MM.1S (cell line): ENCODE data around the gene C1QB.

Experiments
- DNase-seq: peaks from one replicate; pipeline ENCODE4 v3.0.0-alpha.2; 2015
- H2AFZ ChIP-seq: fragments of 300-600 bp; sonication (generic); 2 replicates; pipeline ENCODE4 v1.6.0; 2016; ENCODE audit warnings: antibody characterized with exemption, low read length
- H3F3A ChIP-seq: fragments of 300-600 bp; sonication (generic); 2 replicates; pipeline ENCODE4 v1.6.1; 2016; ENCODE audit warnings: mild to moderate bottlenecking, antibody characterized with exemption, low read length, moderate library complexity, mixed read lengths; ENCODE audit not compliant: insufficient read depth
- H3K27ac ChIP-seq: fragments of 300-600 bp; sonication (generic); 2 replicates; pipeline ENCODE4 v1.5.1; 2016; ENCODE audit warnings: mild to moderate bottlenecking, low read length
- H3K27me3 ChIP-seq: fragments of 300-600 bp; sonication (generic); replicated peaks from 2 replicates; pipeline ENCODE4 v1.6.0; 2016; ENCODE audit warnings: low read length; ENCODE audit not compliant: insufficient read depth
- H3K36me3 ChIP-seq: fragments of 300-600 bp; sonication (generic); replicated peaks from 2 replicates; pipeline ENCODE4 v1.6.1; 2016; ENCODE audit warnings: mild to moderate bottlenecking, low read length, mixed read lengths; ENCODE audit not compliant: insufficient read depth
- H3K4me1 ChIP-seq: fragments of 300-600 bp; sonication (generic); 2 replicates; pipeline ENCODE4 v1.6.1; 2016; ENCODE audit warnings: low read length, mixed read lengths
- H3K4me2 ChIP-seq: fragments of 300-600 bp; sonication (generic); 2 replicates; pipeline ENCODE4 v1.6.0; 2016; ENCODE audit warnings: low read depth, low read length
- H3K4me3 ChIP-seq: fragments of 300-600 bp; sonication (generic); 2 replicates; pipeline ENCODE4 v1.5.1; 2016; ENCODE audit warnings: low read length, mixed read lengths
- H3K79me2 ChIP-seq: fragments of 300-600 bp; sonication (generic); 2 replicates; pipeline ENCODE4 v1.6.1; 2016; ENCODE audit warnings: mixed run types, low read length, mixed read lengths
- H3K9ac ChIP-seq: fragments of 300-600 bp; sonication (generic); 2 replicates; pipeline ENCODE4 v1.6.1; 2016; ENCODE audit warnings: low read length, mixed read lengths
- H3K9me2 ChIP-seq: fragments of 300-600 bp; sonication (generic); replicated peaks from 2 replicates; pipeline ENCODE4 v1.6.1; 2016; ENCODE audit warnings: mild to moderate bottlenecking, low read length, mixed read lengths; ENCODE audit not compliant: insufficient read depth
- H3K9me3 ChIP-seq: fragments of 300-600 bp; sonication (generic); replicated peaks from 2 replicates; pipeline ENCODE4 v1.6.1; 2016; ENCODE audit warnings: mild to moderate bottlenecking, low read length, mixed read lengths; ENCODE audit not compliant: insufficient read depth
- H4K20me1 ChIP-seq: fragments of 300-600 bp; sonication (generic); 2 replicates; pipeline ENCODE4 v1.6.1; 2016; ENCODE audit warnings: mild to moderate bottlenecking, low read length, moderate library complexity, mixed read lengths; ENCODE audit not compliant: insufficient read depth
- EZH2 ChIP-seq: fragments of 300-600 bp; sonication (generic); optimal IDR thresholded peaks from 2 replicates; pipeline ENCODE3; 2017; ENCODE audit warnings: low read depth, mild to moderate bottlenecking, antibody characterized with exemption, low read length, mixed read lengths
- EZH2phosphoT487 ChIP-seq: fragments of 300-600 bp; sonication (generic); IDR thresholded peaks from 2 replicates; pipeline ENCODE4 v1.6.1; 2018; ENCODE audit warnings: antibody characterized with exemption, low read length
- TF ChIP-seq, protein P1 (sequence below): fragments of 300-600 bp; sonication (generic); IDR thresholded peaks from 2 replicates; pipeline ENCODE4 v1.5.1; 2016; ENCODE audit warnings: antibody characterized with exemption, low read length, mixed read lengths

Gene C1QB

GRCh38 chr1:22629886-22630285, 23.1 kb upstream of the C1QB start:
- no peaks in the 10 kb centered on the region for H3F3A ChIP-seq
- no peaks in the 10 kb centered on the region for H4K20me1 ChIP-seq
- no peaks in the 10 kb centered on the region for H3K79me2 ChIP-seq
- H3K4me3 ChIP-seq = no peak overlapping the region
- H3K4me2 ChIP-seq = no peak overlapping the region
- H3K9me3 ChIP-seq = no peaks in the 10 kb centered on the region
- peaks cover 94% of the 10 kb centered on the region for H3K27me3 ChIP-seq
- no peak overlapping the region for H3K9ac ChIP-seq
- no peak for DNase-seq
- no peaks in the 10 kb centered on the region for H3K4me1 ChIP-seq
- no peaks in the 10 kb centered on the region for H3K36me3 ChIP-seq
- TF ChIP-seq EZH2phosphoT487 (no peak), EZH2 (no peak)
- TF ChIP-seq, protein P1, sequence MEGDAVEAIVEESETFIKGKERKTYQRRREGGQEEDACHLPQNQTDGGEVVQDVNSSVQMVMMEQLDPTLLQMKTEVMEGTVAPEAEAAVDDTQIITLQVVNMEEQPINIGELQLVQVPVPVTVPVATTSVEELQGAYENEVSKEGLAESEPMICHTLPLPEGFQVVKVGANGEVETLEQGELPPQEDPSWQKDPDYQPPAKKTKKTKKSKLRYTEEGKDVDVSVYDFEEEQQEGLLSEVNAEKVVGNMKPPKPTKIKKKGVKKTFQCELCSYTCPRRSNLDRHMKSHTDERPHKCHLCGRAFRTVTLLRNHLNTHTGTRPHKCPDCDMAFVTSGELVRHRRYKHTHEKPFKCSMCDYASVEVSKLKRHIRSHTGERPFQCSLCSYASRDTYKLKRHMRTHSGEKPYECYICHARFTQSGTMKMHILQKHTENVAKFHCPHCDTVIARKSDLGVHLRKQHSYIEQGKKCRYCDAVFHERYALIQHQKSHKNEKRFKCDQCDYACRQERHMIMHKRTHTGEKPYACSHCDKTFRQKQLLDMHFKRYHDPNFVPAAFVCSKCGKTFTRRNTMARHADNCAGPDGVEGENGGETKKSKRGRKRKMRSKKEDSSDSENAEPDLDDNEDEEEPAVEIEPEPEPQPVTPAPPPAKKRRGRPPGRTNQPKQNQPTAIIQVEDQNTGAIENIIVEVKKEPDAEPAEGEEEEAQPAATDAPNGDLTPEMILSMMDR = no peak
- H3K9me2 ChIP-seq = no peaks in the 10 kb centered on the region
- no peak overlapping the region for H2AFZ ChIP-seq
- no peak overlapping the region for H3K27ac ChIP-seq

DNA sequence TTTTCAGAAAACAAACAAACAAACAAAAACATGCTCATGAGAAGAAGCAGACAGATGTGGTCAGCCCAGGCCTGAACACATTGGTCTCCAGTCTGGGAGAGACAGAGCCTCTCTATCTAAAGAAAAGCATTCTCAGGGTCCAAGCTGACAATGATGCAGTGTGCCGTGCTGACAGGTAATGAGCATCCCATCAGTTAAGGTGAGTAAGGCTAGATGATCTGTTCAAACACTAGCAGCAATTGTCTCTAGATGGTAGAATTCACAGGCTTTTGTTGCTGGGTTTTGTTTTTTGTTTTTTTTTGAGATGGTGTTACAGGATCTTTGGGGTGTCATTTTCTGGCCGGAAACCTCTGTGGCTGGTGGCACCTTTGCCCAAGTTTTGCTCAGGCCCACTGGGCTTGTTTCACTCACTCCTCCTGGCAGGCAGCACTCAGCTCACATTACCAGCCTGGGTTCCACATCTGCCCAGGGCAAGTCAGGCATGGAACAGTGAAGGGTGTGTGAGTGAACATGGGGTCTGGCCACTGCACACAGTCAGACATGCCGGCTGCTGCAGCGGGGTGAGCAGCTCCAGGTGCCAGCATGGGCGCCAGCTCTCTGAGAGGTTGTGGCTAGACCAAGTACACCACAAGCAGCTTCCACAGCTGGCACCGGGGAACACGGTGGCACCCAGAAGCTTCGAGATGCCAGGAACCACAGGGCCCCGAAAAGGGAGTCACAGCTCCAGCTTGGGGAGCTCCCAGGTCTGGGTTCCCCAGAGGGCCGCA, 19.2 kb upstream of the C1QB start:
- Histone ChIP-seq H3K27me3 (peaks cover 76% of the 10 kb centered on the region), H3K79me2 (no peaks in the 10 kb centered on the region), H3F3A (no peaks in the 10 kb centered on the region), H3K4me2 (no peak overlapping the region), H3K4me3 (no peak overlapping the region), H3K9me2 (no peaks in the 10 kb centered on the region), H3K27ac (no peak overlapping the region), H3K36me3 (no peaks in the 10 kb centered on the region), H3K9me3 (no peaks in the 10 kb centered on the region), H3K9ac (no peak overlapping the region), H4K20me1 (no peaks in the 10 kb centered on the region), H3K4me1 (no peaks in the 10 kb centered on the region), H2AFZ (no peak overlapping the region)
- DNase-seq = peak; percentile 16
- no peak for TF ChIP-seq EZH2phosphoT487
- TF ChIP-seq, protein P1 = no peak

GRCh38 chr1:22635436-22635835, 17.6 kb upstream of the C1QB start:
- H3K9ac ChIP-seq = no peak overlapping the region
- no peaks in the 10 kb centered on the region for H3K9me2 ChIP-seq
- H3K27me3 ChIP-seq = peaks cover 67% of the 10 kb centered on the region
- H3K27ac ChIP-seq = no peak overlapping the region
- H3K4me3 ChIP-seq = no peak overlapping the region
- H3K9me3 ChIP-seq = no peaks in the 10 kb centered on the region
- TF ChIP-seq EZH2phosphoT487 = no peak
- TF ChIP-seq, protein P1 = no peak
- no peak for TF ChIP-seq EZH2
- H3K4me1 ChIP-seq = no peaks in the 10 kb centered on the region
- DNase-seq = no peak
- H2AFZ ChIP-seq = no peak overlapping the region
- H4K20me1 ChIP-seq = no peaks in the 10 kb centered on the region
- no peaks in the 10 kb centered on the region for H3F3A ChIP-seq
- H3K4me2 ChIP-seq = no peak overlapping the region
- no peaks in the 10 kb centered on the region for H3K36me3 ChIP-seq
- no peaks in the 10 kb centered on the region for H3K79me2 ChIP-seq
